Calu3 (cell line): ENCODE measurements around the gene SSBP3. TPM values are rescaled to one million over a fixed set of nuclear protein-coding genes. Genes with fewer than 3 reads are reported as not detected.

Source experiments
- BruUV-seq: library from RNA; stranded (reverse); fragments of 400-500 nt; replicated peaks from 2 replicates; lab custom pipeline; 2021; lab: Mats Ljungman, UMichigan
- CTCF ChIA-PET: fragments of 300-600 bp; sonication (Branson Sonifier 250); formaldehyde crosslinking; loops from one replicate; lab custom pipeline; 2022; ENCODE audit warnings: antibody characterized with exemption; lab: Charles Lee
- DNase-seq: peaks from one replicate; pipeline ENCODE4 v3.0.0; 2022
- H3K27ac Mint-ChIP-seq: one replicate; pipeline ENCODE4 v1.8.0; 2022; ENCODE audit warnings: mixed read lengths; ENCODE audit not compliant: unreplicated experiment
- H3K27me3 Mint-ChIP-seq: one replicate; pipeline ENCODE4 v1.8.0; 2022; ENCODE audit warnings: mixed read lengths; ENCODE audit not compliant: unreplicated experiment
- H3K36me3 Mint-ChIP-seq: one replicate; pipeline ENCODE4 v1.8.0; 2022; ENCODE audit warnings: mild to moderate bottlenecking, moderate library complexity, mixed read lengths; ENCODE audit not compliant: insufficient read depth, unreplicated experiment
- H3K4me1 Mint-ChIP-seq: one replicate; pipeline ENCODE4 v1.8.0; 2022; ENCODE audit warnings: mild to moderate bottlenecking, low read depth, mixed read lengths; ENCODE audit not compliant: unreplicated experiment
- H3K4me3 Mint-ChIP-seq: one replicate; pipeline ENCODE4 v1.8.0; 2022; ENCODE audit warnings: mild to moderate bottlenecking, low read depth, moderate library complexity, mixed read lengths; ENCODE audit not compliant: unreplicated experiment
- H3K9me3 Mint-ChIP-seq: one replicate; pipeline ENCODE4 v1.8.0; 2022; ENCODE audit warnings: low read depth, mixed read lengths; ENCODE audit not compliant: unreplicated experiment
- CTCF ChIP-seq: fragments of 200-600 bp; IDR thresholded peaks from one replicate; pipeline ENCODE4 v1.8.0; 2022; ENCODE audit warnings: antibody characterized with exemption; ENCODE audit not compliant: unreplicated experiment
- intact Hi-C: fragments of 100-400 bp; cut with micrococcal nuclease; formaldehyde crosslinking; loops from one replicate; pipeline ENCODE4 v1.10.0; 2022; ENCODE audit not compliant: unreplicated experiment
- total RNA-seq: library from RNA; stranded (reverse); gene quantifications from 2 replicates; pipeline ENCODE4 v1.2.3, GENCODE V29; 2022

The SSBP3 gene
- total RNA-seq, 1 experiment from 2014 or later = 16.6 TPM

DNA sequence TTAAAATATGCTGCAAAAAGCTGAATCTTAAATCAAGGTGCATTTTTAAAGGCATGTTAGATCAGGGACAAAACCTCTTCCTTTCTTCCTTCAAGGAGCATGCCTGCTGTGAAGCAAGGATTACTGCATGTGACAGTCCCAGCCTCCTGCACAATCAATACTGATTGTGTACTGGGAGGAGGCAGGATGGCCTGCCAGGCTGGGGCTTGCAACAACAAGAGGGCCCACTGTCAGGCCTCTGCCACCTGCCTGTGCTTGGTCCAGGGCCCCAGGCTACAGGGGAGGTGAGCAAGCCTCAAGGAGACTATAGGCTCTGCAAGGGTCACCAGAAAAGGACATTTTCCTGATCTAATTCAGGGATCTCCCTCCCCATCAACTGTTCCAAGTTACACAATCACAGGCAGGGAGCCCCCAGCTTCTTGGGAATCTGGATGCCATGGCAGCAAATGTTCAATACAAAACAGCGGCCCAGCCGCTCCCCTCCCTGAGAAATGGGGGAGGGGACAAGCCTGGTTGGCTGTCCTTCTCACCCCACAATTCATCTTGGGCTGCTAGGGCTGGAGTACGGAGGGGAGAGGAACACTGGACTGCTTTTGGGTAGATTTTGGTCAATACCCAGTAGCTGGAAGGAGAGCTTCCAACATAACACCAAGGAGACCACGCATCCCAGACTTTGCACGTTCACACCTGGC, 76.7 kb downstream of the SSBP3 start:
- Mint-ChIP-seq H3K27ac (no peak overlapping the region), H3K36me3 (no peaks in the 10 kb centered on the region), H3K27me3 (no peaks in the 10 kb centered on the region), H3K9me3 (no peaks in the 10 kb centered on the region), H3K4me3 (no peak overlapping the region), H3K4me1 (no peaks in the 10 kb centered on the region)
- intact Hi-C loops = no loop called here
- no peak for DNase-seq
- no peak for TF ChIP-seq CTCF
- CTCF ChIA-PET = no interaction called here
- BruUV-seq = no TSS peak

DNA sequence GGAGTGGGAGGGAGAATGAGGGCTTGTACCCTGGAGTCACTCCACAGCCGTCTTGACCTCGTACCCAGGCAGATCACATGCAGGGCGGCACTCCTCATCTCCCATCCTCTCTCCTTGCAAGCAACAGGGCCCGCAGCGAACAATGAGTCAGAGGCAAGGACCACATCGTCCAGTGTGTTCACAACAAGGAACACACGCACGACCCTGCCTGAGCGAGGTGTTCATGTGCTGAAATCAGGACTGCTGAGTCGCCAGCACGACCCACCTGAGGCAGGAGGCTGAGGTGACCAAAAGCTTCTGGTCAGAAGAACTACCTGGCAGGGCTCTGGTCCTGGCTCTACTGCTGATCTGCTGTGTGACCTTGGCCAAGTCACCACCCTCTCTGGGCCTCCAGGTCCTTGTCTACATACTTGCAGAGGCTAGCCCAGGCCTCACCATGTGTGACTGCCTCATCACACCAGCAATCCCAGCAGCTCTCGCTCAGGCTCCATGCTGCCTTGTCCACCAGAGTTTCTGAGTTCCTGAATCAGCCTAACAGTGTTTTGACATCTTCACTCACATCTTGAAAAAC, 78.0 kb downstream of the SSBP3 start:
- CTCF ChIA-PET = interaction anchor here (0.6 kb wide), 1 partner anchor 18 kb away, joined by 3 read pairs; no protein-coding TSS in a partner anchor
- DNase-seq = no peak
- Mint-ChIP-seq H3K9me3 (no peaks in the 10 kb centered on the region), H3K4me3 (no peak overlapping the region), H3K36me3 (no peaks in the 10 kb centered on the region), H3K4me1 (no peaks in the 10 kb centered on the region), H3K27ac (no peak overlapping the region), H3K27me3 (no peaks in the 10 kb centered on the region)
- no TSS peak for BruUV-seq
- intact Hi-C loops = no loop called here
- no peak for TF ChIP-seq CTCF

GRCh38 chr1:54327386-54328065, 78.7 kb downstream of the SSBP3 start:
- no peak overlapping the region for H3K4me3 Mint-ChIP-seq
- no peaks in the 10 kb centered on the region for H3K9me3 Mint-ChIP-seq
- DNase-seq = no peak
- no peak overlapping the region for H3K27ac Mint-ChIP-seq
- H3K4me1 Mint-ChIP-seq = no peaks in the 10 kb centered on the region
- CTCF ChIA-PET = interaction anchor here (0.6 kb wide), 1 partner anchor 19 kb away, joined by 3 read pairs; no protein-coding TSS in a partner anchor
- no peaks in the 10 kb centered on the region for H3K27me3 Mint-ChIP-seq
- no peak for TF ChIP-seq CTCF
- intact Hi-C loops = no loop called here
- no TSS peak for BruUV-seq
- no peaks in the 10 kb centered on the region for H3K36me3 Mint-ChIP-seq

DNA sequence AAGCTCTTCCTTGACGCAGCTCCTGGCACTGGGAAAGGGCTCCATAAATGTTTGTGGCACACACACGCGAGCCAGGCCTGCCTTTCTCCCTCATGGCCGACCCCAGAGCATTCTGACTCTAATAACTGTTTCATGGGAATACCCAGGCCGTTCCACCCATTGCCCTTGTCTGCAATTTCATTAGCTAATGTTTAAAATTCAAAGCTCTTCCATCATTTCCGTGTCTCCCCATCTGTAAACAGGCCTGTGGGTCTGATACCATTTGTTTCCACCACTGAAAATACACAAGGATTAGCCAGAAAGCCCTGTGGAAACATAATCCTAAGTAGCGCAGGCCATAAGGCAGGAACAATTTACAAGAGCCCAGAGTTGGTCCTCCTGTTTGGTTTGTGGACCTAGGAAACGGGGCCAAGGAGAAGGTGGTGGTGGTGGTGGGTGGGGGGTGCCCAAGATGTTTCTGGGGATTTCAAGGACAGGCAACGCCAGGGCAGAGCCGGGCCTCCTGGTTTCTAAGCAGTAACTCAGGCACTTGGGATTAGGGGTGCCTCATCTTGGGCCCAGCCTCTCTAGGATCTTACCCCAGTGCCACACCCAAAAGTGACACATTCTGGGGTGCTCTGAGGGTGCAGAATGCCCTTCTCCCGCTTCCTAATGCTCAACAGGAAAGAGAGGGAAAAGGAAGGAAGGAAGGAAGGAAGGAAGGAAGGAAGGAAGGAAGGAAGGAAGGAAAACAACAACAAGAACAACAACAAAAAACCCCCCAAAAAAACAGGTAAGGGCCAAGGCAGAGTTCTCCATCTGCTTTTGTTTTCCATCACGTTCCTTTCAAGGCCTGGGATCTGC, 79.4 kb downstream of the SSBP3 start:
- intact Hi-C loops = no loop called here
- DNase-seq = no peak
- CTCF ChIA-PET = no interaction called here
- H3K36me3 Mint-ChIP-seq = no peaks in the 10 kb centered on the region
- no TSS peak for BruUV-seq
- no peaks in the 10 kb centered on the region for H3K27me3 Mint-ChIP-seq
- no peak for TF ChIP-seq CTCF
- no peak overlapping the region for H3K27ac Mint-ChIP-seq
- no peaks in the 10 kb centered on the region for H3K9me3 Mint-ChIP-seq
- no peaks in the 10 kb centered on the region for H3K4me1 Mint-ChIP-seq
- no peak overlapping the region for H3K4me3 Mint-ChIP-seq
